Activated CD8-positive, alpha-beta memory T cell treated with anti-CD3 and anti-CD28 coated beads for 36 hours (primary cell): Measurements from ENCODE around the gene HS3ST1. TPM values are rescaled to one million over a fixed set of nuclear protein-coding genes. Genes with fewer than 3 reads are reported as not detected.

Experiments
- CTCF ChIA-PET: fragments of 350-600 bp; sonication (Branson Sonifier 250); formaldehyde crosslinking; loops from one replicate; lab custom pipeline; 2021; ENCODE audit warnings: antibody characterized with exemption; lab: Charles Lee
- POLR2A ChIA-PET: fragments of 350-600 bp; sonication (Branson Sonifier 250); formaldehyde crosslinking; loops from one replicate; lab custom pipeline; 2021; ENCODE audit warnings: antibody characterized with exemption; lab: Charles Lee
- total RNA-seq, 2 experiments: library from RNA; stranded (reverse); gene quantifications; one replicate each; pipeline ENCODE4 v1.2.3, GENCODE V29; 2021

HS3ST1 gene
- total RNA-seq, 2 experiments from 2014 or later = not detected

GRCh38 chr4:11348449-11349088 lies 80.1 kb downstream of the HS3ST1 start:
- ChIA-PET CTCF (no interaction called here), POLR2A (no interaction called here)

DNA sequence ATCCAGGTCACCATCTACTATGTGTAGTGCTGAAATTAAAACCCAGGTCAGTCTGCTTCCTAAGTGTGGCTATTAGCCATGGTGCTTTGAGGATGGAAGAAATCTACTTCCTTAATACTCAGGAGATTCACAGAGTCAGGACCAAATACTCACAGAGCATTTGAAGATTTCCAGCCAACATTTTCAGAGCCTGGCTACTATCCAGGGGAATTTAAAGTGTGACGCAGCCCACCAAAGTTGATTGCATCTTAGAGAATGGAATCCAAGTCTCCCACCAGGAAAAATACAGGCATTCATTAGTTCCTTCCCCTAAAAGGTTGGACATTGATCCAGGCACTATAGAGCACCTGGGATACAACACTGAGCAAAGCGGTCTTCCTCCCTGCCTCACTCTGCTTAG lies 83.8 kb downstream of the HS3ST1 start:
- POLR2A ChIA-PET = interaction anchor here (0.6 kb wide), 1 partner anchor 92 kb away, joined by 7 read pairs; no protein-coding TSS in a partner anchor
- CTCF ChIA-PET = no interaction called here

DNA sequence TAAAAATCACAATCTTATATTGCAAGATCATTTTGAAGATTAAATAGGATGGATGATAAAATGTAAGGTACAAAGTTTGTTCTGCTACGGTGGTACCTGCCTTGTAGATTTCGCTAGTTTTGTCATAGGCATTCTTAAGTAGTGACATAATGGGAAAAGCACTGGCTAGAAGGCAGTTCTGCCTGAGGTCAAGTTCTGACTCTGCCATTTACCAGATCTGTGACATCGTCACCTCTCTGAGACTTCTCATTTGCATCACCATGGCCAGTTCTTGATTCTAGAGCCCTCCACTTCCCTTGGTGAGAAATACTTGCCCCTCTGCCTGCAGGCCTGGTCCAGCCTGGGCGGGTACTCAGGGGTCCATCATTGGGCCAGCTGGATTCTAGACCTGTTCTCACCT lies 85.2 kb downstream of the HS3ST1 start:
- ChIA-PET POLR2A (no interaction called here), CTCF (no interaction called here)
